T-helper 2 cell treated with Interferon-gamma antibody and Interleukin-4, amounts not matched to agents 5 μg/mL and 100 μg/mL, for 36 hours (primary cell): Measurements from ENCODE around the gene SLC15A2.

Experiments
- DNase-seq: peaks from one replicate; pipeline ENCODE4 v3.0.0; 2021; ENCODE audit warnings: low spot score
- H3K27ac Mint-ChIP-seq: one replicate; pipeline ENCODE4 v1.8.0; 2021; ENCODE audit warnings: mild to moderate bottlenecking, mixed read lengths
- H3K27me3 Mint-ChIP-seq: one replicate; pipeline ENCODE4 v1.8.0; 2021; ENCODE audit warnings: low read depth, mixed read lengths
- H3K36me3 Mint-ChIP-seq: one replicate; pipeline ENCODE4 v1.8.0; 2021; ENCODE audit warnings: low read depth, mixed read lengths
- H3K4me1 Mint-ChIP-seq: one replicate; pipeline ENCODE4 v1.8.0; 2021; ENCODE audit warnings: low read depth, mixed read lengths
- H3K4me3 Mint-ChIP-seq: one replicate; pipeline ENCODE4 v1.8.0; 2022; ENCODE audit warnings: mild to moderate bottlenecking, moderate library complexity, mixed read lengths
- H3K9me3 Mint-ChIP-seq: one replicate; pipeline ENCODE4 v1.8.0; 2021; ENCODE audit warnings: mixed read lengths

The SLC15A2 gene

GRCh38 chr3:121948641-121949040 is 54.4 kb downstream of the SLC15A2 start:
- Mint-ChIP-seq H3K27ac (no peak overlapping the region), H3K9me3 (peaks cover 16% of the 10 kb centered on the region), H3K27me3 (no peaks in the 10 kb centered on the region), H3K4me1 (no peaks in the 10 kb centered on the region), H3K36me3 (peaks cover 20% of the 10 kb centered on the region), H3K4me3 (no peak overlapping the region)
- no peak for DNase-seq

GRCh38 chr3:121951291-121951919 is 57.2 kb downstream of the SLC15A2 start:
- Mint-ChIP-seq H3K36me3 (peaks cover 30% of the 10 kb centered on the region), H3K9me3 (peaks cover 27% of the 10 kb centered on the region), H3K27ac (no peak overlapping the region), H3K27me3 (no peaks in the 10 kb centered on the region), H3K4me3 (no peak overlapping the region), H3K4me1 (no peaks in the 10 kb centered on the region)
- no peak for DNase-seq

- no peak overlapping the region for H3K27ac Mint-ChIP-seq
- H3K27me3 Mint-ChIP-seq, result no peaks in the 10 kb centered on the region
- no peak overlapping the region for H3K4me3 Mint-ChIP-seq
- no peaks in the 10 kb centered on the region for H3K4me1 Mint-ChIP-seq
- peaks cover 50% of the 10 kb centered on the region for H3K36me3 Mint-ChIP-seq
- DNase-seq, result no peak
- peaks cover 30% of the 10 kb centered on the region for H3K9me3 Mint-ChIP-seq
Observed at GRCh38 chr3:121956363-121956762, 62.2 kb downstream of the SLC15A2 start.

DNA sequence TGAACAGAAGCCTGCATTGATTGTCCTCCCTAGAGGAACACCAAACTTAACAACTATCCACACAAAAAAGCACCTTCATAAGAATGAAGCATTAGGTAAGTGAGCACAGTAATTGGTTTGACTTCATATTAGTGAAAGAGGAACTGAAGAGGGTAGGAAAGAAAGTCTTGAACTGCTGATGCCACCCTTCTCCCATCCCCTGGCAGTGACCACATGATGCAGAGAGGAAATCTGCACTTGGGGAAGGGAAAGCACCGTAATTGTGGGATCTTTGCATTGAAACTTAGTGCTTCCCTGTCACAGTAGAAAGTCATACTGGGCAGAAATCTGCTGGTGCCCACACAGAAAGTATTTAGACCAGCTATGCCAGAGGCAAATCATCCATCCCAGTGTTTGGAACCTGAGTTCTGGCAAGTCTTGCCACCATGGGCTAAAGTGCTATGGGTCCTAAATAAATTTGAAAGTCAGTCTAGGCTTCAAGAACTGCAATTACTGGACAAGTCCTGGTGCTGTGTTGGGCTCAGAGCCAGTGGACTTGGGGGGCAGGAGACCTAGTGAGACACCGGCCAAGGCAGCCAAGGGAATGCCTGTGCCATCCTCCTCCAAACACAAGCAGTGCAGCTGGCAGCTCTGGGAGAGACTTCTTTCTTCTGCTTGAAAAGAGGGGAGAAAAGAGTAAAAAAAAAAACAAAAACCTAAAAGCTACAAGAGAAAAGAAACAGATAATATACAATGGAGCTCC is 63.6 kb downstream of the SLC15A2 start:
- H3K36me3 Mint-ChIP-seq, result peaks cover 42% of the 10 kb centered on the region
- H3K27ac Mint-ChIP-seq, result no peak overlapping the region
- no peak for DNase-seq
- H3K9me3 Mint-ChIP-seq, result peaks cover 22% of the 10 kb centered on the region
- no peaks in the 10 kb centered on the region for H3K27me3 Mint-ChIP-seq
- no peaks in the 10 kb centered on the region for H3K4me1 Mint-ChIP-seq
- no peak overlapping the region for H3K4me3 Mint-ChIP-seq

DNA sequence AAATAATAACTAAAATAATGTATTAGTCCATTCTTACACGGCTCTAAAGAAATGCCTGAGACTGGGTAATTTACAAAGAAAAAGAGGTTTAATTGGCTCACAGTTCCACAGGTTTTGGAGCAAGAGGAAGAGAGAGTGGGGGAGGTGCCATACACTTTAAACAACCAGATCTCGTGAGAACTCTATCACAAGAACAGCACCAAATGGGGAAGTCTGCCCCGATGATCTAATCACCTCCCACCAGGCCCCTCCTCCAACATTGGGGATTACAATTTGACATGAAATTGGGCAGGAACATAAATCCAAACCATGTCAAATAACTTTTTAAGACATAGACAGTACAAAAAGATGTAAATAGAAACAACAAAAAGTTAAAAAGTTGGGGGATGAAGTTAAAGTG is 64.6 kb downstream of the SLC15A2 start:
- H3K9me3 Mint-ChIP-seq, result peaks cover 21% of the 10 kb centered on the region
- DNase-seq, result no peak
- peaks cover 44% of the 10 kb centered on the region for H3K36me3 Mint-ChIP-seq
- H3K4me3 Mint-ChIP-seq, result no peak overlapping the region
- H3K4me1 Mint-ChIP-seq, result no peaks in the 10 kb centered on the region
- H3K27ac Mint-ChIP-seq, result no peak overlapping the region
- H3K27me3 Mint-ChIP-seq, result no peaks in the 10 kb centered on the region

- H3K9me3 Mint-ChIP-seq, result peaks cover 31% of the 10 kb centered on the region
Observed at GRCh38 chr3:121961283-121961682, 67.1 kb downstream of the SLC15A2 start.

DNA sequence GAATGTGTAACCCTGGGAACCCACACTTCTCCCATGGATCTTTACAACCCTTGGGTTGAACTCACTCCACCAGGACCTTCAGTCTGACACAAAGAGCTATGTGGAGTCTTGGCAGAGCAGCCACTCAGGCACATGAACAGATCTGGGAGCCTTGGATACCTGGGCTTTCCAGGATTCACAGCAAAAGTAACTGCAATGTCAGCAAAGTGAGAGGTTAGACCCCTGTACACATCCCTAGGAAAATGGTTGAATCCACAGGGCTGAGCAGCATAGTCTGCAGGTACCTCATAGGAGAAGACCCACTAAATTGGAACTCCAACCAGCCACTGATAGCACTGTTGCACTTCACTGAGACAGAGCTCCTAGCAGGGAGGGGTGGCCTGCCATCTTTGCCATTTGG is 68.2 kb downstream of the SLC15A2 start:
- Mint-ChIP-seq H3K4me1 (no peaks in the 10 kb centered on the region), H3K9me3 (peaks cover 42% of the 10 kb centered on the region), H3K4me3 (no peak overlapping the region), H3K27ac (no peak overlapping the region), H3K27me3 (peaks cover 7% of the 10 kb centered on the region), H3K36me3 (peaks cover 37% of the 10 kb centered on the region)
- DNase-seq, result no peak

More at GRCh38 chr3:121961283-121961682, 67.1 kb downstream of the SLC15A2 start:
- Mint-ChIP-seq H3K36me3 (peaks cover 39% of the 10 kb centered on the region), H3K27me3 (peaks cover 6% of the 10 kb centered on the region), H3K4me1 (no peaks in the 10 kb centered on the region), H3K4me3 (no peak overlapping the region), H3K27ac (no peak overlapping the region)
- DNase-seq, result no peak

GRCh38 chr3:121963608-121964007 is 69.4 kb downstream of the SLC15A2 start:
- Mint-ChIP-seq H3K27ac (no peak overlapping the region), H3K9me3 (peaks cover 48% of the 10 kb centered on the region), H3K4me1 (no peaks in the 10 kb centered on the region), H3K36me3 (peaks cover 28% of the 10 kb centered on the region), H3K4me3 (no peak overlapping the region), H3K27me3 (peaks cover 7% of the 10 kb centered on the region)
- DNase-seq, result no peak

DNA sequence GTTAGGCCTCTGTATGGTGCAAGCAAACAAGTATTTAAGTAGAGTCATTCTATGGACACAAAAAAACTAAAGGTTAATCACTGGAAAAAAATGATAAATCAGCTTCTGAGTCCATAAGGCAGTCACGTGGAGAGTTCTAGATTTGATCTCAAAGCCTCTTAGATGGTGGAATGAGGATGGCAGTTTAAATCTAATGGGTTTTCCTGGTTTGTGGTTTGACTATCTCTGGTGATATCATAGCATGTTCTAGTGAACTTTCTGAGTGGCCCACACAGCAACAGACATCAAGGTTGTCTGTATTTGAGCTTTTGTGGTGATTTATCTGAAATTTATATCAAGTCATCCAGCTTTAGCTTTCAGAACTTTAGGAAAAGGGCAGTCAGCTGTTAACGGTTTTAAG is 75.4 kb downstream of the SLC15A2 start:
- DNase-seq, result peak; percentile 13

DNA sequence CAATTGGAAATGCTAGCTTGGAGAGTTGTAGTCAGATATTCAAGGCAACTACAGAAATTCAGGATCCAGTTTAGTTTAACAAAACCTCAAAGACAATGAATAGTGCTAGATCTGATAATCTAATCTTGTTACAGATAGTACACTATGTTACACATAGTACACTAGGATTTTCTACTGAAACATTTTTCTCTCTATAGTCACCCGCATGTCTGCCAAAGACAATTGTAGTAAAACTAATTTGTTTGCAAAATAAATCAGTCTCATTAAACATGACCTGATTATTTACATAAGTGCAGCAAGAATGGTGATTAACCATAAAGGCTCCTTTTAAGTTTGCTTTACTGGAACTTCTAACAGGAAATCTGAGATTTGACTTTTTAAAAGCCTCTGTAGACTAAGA is 75.8 kb downstream of the SLC15A2 start:
- Mint-ChIP-seq H3K36me3 (peaks cover 28% of the 10 kb centered on the region), H3K27me3 (peaks cover 3% of the 10 kb centered on the region), H3K27ac (no peak overlapping the region), H3K9me3 (peaks cover 39% of the 10 kb centered on the region), H3K4me1 (peaks cover 16% of the 10 kb centered on the region), H3K4me3 (no peak overlapping the region)
- no peak for DNase-seq

More for the DNA sequence above, 75.4 kb downstream of the SLC15A2 start:
- Mint-ChIP-seq H3K9me3 (peaks cover 39% of the 10 kb centered on the region), H3K27ac (no peak overlapping the region), H3K36me3 (peaks cover 24% of the 10 kb centered on the region), H3K4me1 (peaks cover 16% of the 10 kb centered on the region), H3K4me3 (no peak overlapping the region), H3K27me3 (peaks cover 5% of the 10 kb centered on the region)

DNA sequence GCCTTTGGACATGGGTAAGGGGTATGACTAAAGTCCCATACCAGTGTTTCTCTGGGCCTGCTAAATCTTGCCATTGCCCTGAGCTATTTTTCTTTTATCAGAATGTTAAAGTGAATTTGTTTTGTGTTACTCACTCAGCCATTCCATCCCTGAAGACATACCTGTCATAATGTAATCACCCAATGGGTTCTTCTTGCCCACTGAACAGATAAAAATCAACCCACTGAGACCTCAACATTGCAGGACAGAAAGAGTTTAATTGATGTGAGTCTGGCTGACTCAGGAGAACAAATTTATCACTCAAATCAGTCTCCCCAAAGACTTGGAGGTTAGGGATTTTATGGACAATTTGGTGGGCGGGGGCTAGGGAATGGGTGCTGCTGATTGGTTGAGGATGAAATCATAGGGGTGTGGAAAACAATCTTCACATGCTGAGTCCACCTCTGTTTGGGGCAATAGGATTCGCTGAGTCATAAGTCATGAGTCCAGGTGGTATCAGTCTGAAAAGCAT is 80.5 kb downstream of the SLC15A2 start:
- H3K4me3 Mint-ChIP-seq, result no peak overlapping the region
- H3K4me1 Mint-ChIP-seq, result peaks cover 17% of the 10 kb centered on the region
- no peak for DNase-seq
- H3K27ac Mint-ChIP-seq, result no peak overlapping the region
- H3K27me3 Mint-ChIP-seq, result no peaks in the 10 kb centered on the region
- H3K9me3 Mint-ChIP-seq, result peaks cover 31% of the 10 kb centered on the region
- H3K36me3 Mint-ChIP-seq, result peaks cover 32% of the 10 kb centered on the region

DNA sequence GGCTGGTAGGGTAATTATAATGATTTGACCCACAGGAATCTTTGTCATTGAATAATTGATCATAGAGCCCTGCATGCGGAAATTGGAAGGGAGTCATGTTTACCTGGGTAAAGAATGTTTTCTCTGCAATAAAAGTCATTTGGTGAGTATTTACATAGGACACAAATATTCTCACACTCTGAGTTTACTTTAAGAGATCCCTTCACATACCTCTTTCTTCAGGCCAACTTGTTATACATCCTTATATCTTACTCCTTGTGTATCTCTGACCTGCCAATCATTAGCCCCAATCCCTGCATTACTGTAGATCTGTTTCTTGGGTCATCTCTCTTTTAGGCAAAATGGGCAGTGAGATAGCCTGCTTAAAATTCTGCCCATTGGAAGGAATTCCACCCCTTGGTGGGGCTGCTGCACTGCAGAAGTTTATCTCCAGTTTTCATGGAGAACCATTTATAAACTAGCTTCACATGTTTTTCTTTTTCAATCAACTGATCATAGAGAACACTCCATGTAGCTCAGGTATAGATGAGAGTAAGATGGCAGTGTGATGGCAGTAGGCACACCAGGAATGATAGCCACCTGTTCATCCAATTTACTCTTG is 81.6 kb downstream of the SLC15A2 start:
- Mint-ChIP-seq H3K27me3 (no peaks in the 10 kb centered on the region), H3K27ac (no peak overlapping the region), H3K36me3 (peaks cover 32% of the 10 kb centered on the region), H3K4me1 (peaks cover 18% of the 10 kb centered on the region), H3K9me3 (peaks cover 31% of the 10 kb centered on the region), H3K4me3 (no peak overlapping the region)
- DNase-seq, result no peak

GRCh38 chr3:121976727-121977126 is 82.5 kb downstream of the SLC15A2 start:
- H3K27me3 Mint-ChIP-seq, result no peaks in the 10 kb centered on the region
- H3K9me3 Mint-ChIP-seq, result peaks cover 34% of the 10 kb centered on the region
- no peak for DNase-seq
- peaks cover 36% of the 10 kb centered on the region for H3K36me3 Mint-ChIP-seq
- no peak overlapping the region for H3K27ac Mint-ChIP-seq
- H3K4me3 Mint-ChIP-seq, result no peak overlapping the region
- H3K4me1 Mint-ChIP-seq, result peaks cover 26% of the 10 kb centered on the region

GRCh38 chr3:121979246-121979645 is 85.0 kb downstream of the SLC15A2 start:
- H3K4me3 Mint-ChIP-seq, result no peak overlapping the region
- peaks cover 52% of the 10 kb centered on the region for H3K9me3 Mint-ChIP-seq
- peaks cover 38% of the 10 kb centered on the region for H3K36me3 Mint-ChIP-seq
- DNase-seq, result no peak
- H3K27me3 Mint-ChIP-seq, result no peaks in the 10 kb centered on the region
- peaks cover 26% of the 10 kb centered on the region for H3K4me1 Mint-ChIP-seq
- H3K27ac Mint-ChIP-seq, result peak overlapping the region; percentile 7
